Endothelial cell (in vitro differentiated cells): ENCODE results near the gene FOLR1. TPM values are rescaled to one million over a fixed set of nuclear protein-coding genes. Genes with fewer than 3 reads are reported as not detected.
"Not testable (repeated sequence)": the region's sequence is repeated elsewhere in the genome, so short reads cannot be mapped to it uniquely, and the experiment has no call there.

Experiments
- DNase-seq: peaks from one replicate; pipeline ENCODE4 v3.0.0; 2021; ENCODE audit warnings: low spot score
- H3K27ac Mint-ChIP-seq: one replicate; pipeline ENCODE4 v1.8.0; 2021; ENCODE audit warnings: mixed read lengths, inconsistent platforms; ENCODE audit not compliant: unreplicated experiment
- H3K27me3 Mint-ChIP-seq: one replicate; pipeline ENCODE4 v1.8.0; 2021; ENCODE audit warnings: mild to moderate bottlenecking, moderate library complexity, mixed read lengths, inconsistent platforms; ENCODE audit not compliant: unreplicated experiment
- H3K36me3 Mint-ChIP-seq: one replicate; pipeline ENCODE4 v1.8.0; 2021; ENCODE audit warnings: mild to moderate bottlenecking, low read depth, mixed read lengths, inconsistent platforms; ENCODE audit not compliant: unreplicated experiment
- H3K4me1 Mint-ChIP-seq: one replicate; pipeline ENCODE4 v1.8.0; 2021; ENCODE audit warnings: mild to moderate bottlenecking, mixed read lengths, inconsistent platforms; ENCODE audit not compliant: unreplicated experiment
- H3K4me3 Mint-ChIP-seq: one replicate; pipeline ENCODE4 v1.8.0; 2021; ENCODE audit warnings: mild to moderate bottlenecking, mixed read lengths, inconsistent platforms; ENCODE audit not compliant: unreplicated experiment
- H3K9me3 Mint-ChIP-seq: one replicate; pipeline ENCODE4 v1.8.0; 2021; ENCODE audit warnings: mixed read lengths, inconsistent platforms; ENCODE audit not compliant: unreplicated experiment
- CTCF ChIP-seq: fragments of 200-600 bp; sonication (generic); IDR thresholded peaks from one replicate; pipeline ENCODE4 v1.5.0; 2021; ENCODE audit warnings: antibody characterized with exemption; ENCODE audit not compliant: unreplicated experiment
- total RNA-seq: library from RNA; stranded (reverse); fragmentation: NEBNext Ultra II Directional; extraction: Animal tissue kit (Norgen Biotek cat#: 25700); gene quantifications from one replicate; pipeline ENCODE4 v1.2.1, GENCODE V29; 2021; ENCODE audit not compliant: unreplicated experiment

Gene FOLR1
- total RNA-seq, 1 donor from 2014 or later = not detected

- H3K27ac Mint-ChIP-seq, H3K4me3 Mint-ChIP-seq, H3K36me3 Mint-ChIP-seq, H3K27me3 Mint-ChIP-seq, DNase-seq, H3K9me3 Mint-ChIP-seq, H3K4me1 Mint-ChIP-seq: not testable (repeated sequence)
These were observed 19.9 kb upstream of the FOLR1 start for GRCh38 chr11:72172043-72172442.

- no peaks in the 10 kb centered on the region for H3K36me3 Mint-ChIP-seq
- H3K27me3 Mint-ChIP-seq = peaks cover 4% of the 10 kb centered on the region
- no peak for TF ChIP-seq CTCF
- no peaks in the 10 kb centered on the region for H3K4me1 Mint-ChIP-seq
- no peak overlapping the region for H3K27ac Mint-ChIP-seq
- H3K4me3 Mint-ChIP-seq = no peak overlapping the region
- no peaks in the 10 kb centered on the region for H3K9me3 Mint-ChIP-seq
- no peak for DNase-seq
These were observed 18.6 kb upstream of the FOLR1 start for GRCh38 chr11:72173291-72173690.

DNA sequence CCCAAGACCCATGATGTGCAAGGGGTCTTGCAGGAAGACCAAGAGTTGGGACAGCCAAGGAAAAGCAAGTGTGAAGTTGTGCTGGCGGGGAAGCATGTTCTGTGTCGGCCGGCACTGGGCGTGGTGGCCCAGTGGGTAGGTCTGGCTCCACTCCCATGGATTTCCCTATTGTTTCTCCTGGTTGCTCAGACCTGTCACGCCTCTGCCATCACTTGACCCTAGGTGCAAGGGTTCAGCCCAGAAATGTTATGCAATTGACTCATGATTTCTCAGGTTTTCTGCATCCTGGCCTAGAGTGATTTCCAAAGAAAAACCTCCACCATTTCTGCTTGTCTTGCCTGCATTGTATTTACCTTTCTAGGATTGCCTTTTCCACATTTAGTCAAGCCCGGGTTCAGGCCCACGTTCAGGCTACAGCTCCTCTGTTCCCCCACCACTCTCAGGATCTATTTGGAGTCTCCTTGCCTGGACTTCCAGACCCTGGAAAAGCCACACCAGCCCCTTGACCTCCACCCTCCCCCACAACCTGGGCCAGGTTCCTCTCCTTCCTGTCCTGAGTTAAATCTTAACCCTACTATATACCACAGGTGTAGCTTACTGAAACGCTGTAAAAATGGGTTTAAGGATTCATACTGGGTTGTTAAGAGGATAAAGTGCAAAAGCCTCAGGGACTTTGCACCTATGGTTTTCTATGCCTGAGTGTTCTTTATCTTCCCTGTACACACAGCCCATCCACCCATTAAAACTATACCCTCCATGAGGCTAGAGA is 17.5 kb upstream of the FOLR1 start:
- TF ChIP-seq CTCF = no peak
- Mint-ChIP-seq H3K27ac (no peak overlapping the region), H3K27me3 (peaks cover 4% of the 10 kb centered on the region), H3K9me3 (no peaks in the 10 kb centered on the region), H3K4me1 (no peaks in the 10 kb centered on the region), H3K4me3 (no peak overlapping the region), H3K36me3 (no peaks in the 10 kb centered on the region)
- DNase-seq = no peak

DNA sequence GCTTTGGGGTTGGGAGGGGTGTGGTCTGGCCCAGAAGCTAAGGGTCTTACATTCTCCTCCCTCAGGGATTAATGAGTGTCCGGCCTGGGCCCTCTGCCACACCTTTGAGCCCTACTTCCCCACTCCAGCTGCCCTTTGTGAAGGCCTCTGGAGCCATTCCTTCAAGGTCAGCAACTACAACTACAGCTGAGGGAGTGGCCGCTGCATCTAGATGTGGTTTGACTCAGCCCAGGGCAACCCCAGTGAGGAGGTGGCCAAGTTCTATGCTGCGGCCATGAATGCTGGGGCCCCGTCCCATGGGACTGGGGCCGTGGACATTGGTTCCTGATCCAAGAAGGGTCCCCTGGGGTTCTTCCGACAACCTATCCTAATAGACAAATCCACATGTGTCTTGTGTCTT is 14.3 kb upstream of the FOLR1 start:
- Mint-ChIP-seq H3K4me3 (no peak overlapping the region), H3K9me3 (no peaks in the 10 kb centered on the region), H3K36me3 (no peaks in the 10 kb centered on the region), H3K4me1 (no peaks in the 10 kb centered on the region), H3K27ac (no peak overlapping the region), H3K27me3 (peaks cover 5% of the 10 kb centered on the region)
- DNase-seq = no peak
- TF ChIP-seq CTCF = no peak

- TF ChIP-seq CTCF = no peak
- H3K4me3 Mint-ChIP-seq = no peak overlapping the region
- no peak for DNase-seq
- H3K9me3 Mint-ChIP-seq = no peaks in the 10 kb centered on the region
- H3K4me1 Mint-ChIP-seq = no peaks in the 10 kb centered on the region
- no peak overlapping the region for H3K27ac Mint-ChIP-seq
- peaks cover 5% of the 10 kb centered on the region for H3K27me3 Mint-ChIP-seq
- H3K36me3 Mint-ChIP-seq = no peaks in the 10 kb centered on the region
These were observed 12.7 kb upstream of the FOLR1 start for GRCh38 chr11:72179049-72179803.
